Stomach smooth muscle (tissue), 2 donors: ENCODE measurements around the gene QKI.
"Not testable (repeated sequence)": the region's sequence is repeated elsewhere in the genome, so short reads cannot be mapped to it uniquely, and the experiment has no call there.

Source experiments
- H3K27ac ChIP-seq: one replicate; pipeline ENCODE4 v1.7.0; 2013; ENCODE audit warnings: mild to moderate bottlenecking, low read length, inconsistent platforms
- H3K27me3 ChIP-seq, 2 donors: one replicate each; pipeline ENCODE4 v1.7.0; 2013; ENCODE audit warnings: low read length in 2 of 2; ENCODE audit not compliant: insufficient read depth in 2 of 2, control insufficient read depth in 1 of 2
- H3K36me3 ChIP-seq, 2 donors: one replicate each; pipeline ENCODE4 v1.7.0; 2013; ENCODE audit warnings: low read length in 2 of 2; ENCODE audit not compliant: control insufficient read depth in 2 of 2, insufficient read depth in 2 of 2
- H3K4me1 ChIP-seq: one replicate; pipeline ENCODE4 v1.7.0; 2013; ENCODE audit warnings: low read length; ENCODE audit not compliant: control insufficient read depth, insufficient read depth
- H3K4me3 ChIP-seq, 2 donors: one replicate each; pipeline ENCODE4 v1.7.0; 2013; ENCODE audit warnings: low read length in 2 of 2
- H3K9ac ChIP-seq, 2 donors: one replicate each; pipeline ENCODE4 v1.7.0; 2013; ENCODE audit warnings: low read length in 2 of 2, mild to moderate bottlenecking in 1 of 2
- H3K9me3 ChIP-seq, 2 donors: one replicate each; pipeline ENCODE4 v1.7.0; 2013; ENCODE audit warnings: low read length in 2 of 2; ENCODE audit not compliant: control insufficient read depth in 2 of 2
- donor health status: healthy.
- donor health status: Pancreatic carcinoma.

QKI gene

GRCh38 chr6:163377561-163377960 lies 37.0 kb upstream of the QKI start:
- Histone ChIP-seq H3K27me3 (peaks cover 0 to 2% of the 10 kb centered on the region in 2 donors), H3K4me1 (no peaks in the 10 kb centered on the region), H3K27ac (no peak overlapping the region)

GRCh38 chr6:163380216-163380615 lies 34.3 kb upstream of the QKI start:
- no peaks in the 10 kb centered on the region for H3K9me3 ChIP-seq
- no peak overlapping the region for H3K27ac ChIP-seq
- no peaks in the 10 kb centered on the region for H3K4me1 ChIP-seq
- H3K4me3 ChIP-seq, result no peak overlapping the region
- H3K9ac ChIP-seq, result no peak overlapping the region
- no peaks in the 10 kb centered on the region for H3K36me3 ChIP-seq
- H3K27me3 ChIP-seq, result no peaks in the 10 kb centered on the region

More at GRCh38 chr6:163377561-163377960, 37.0 kb upstream of the QKI start:
- Histone ChIP-seq H3K4me3 (no peak overlapping the region), H3K9ac (no peak overlapping the region), H3K9me3 (no peaks in the 10 kb centered on the region), H3K36me3 (no peaks in the 10 kb centered on the region)

GRCh38 chr6:163381118-163381756 lies 33.3 kb upstream of the QKI start:
- no peaks in the 10 kb centered on the region for H3K36me3 ChIP-seq
- no peak overlapping the region for H3K4me3 ChIP-seq
- no peaks in the 10 kb centered on the region for H3K9me3 ChIP-seq
- no peaks in the 10 kb centered on the region for H3K27me3 ChIP-seq
- no peaks in the 10 kb centered on the region for H3K4me1 ChIP-seq
- H3K9ac ChIP-seq, result no peak overlapping the region
- no peak overlapping the region for H3K27ac ChIP-seq

- H3K9me3 ChIP-seq, H3K27me3 ChIP-seq, H3K4me3 ChIP-seq, H3K27ac ChIP-seq, H3K4me1 ChIP-seq, H3K9ac ChIP-seq, H3K36me3 ChIP-seq: not testable (repeated sequence)
Observed at GRCh38 chr6:163383396-163383795, 31.1 kb upstream of the QKI start.

- no peak overlapping the region for H3K27ac ChIP-seq
- no peak overlapping the region for H3K4me3 ChIP-seq
- H3K27me3 ChIP-seq, result no peaks in the 10 kb centered on the region
- no peaks in the 10 kb centered on the region for H3K4me1 ChIP-seq
- no peak overlapping the region for H3K9ac ChIP-seq
- H3K9me3 ChIP-seq, result no peaks in the 10 kb centered on the region
- H3K36me3 ChIP-seq, result no peaks in the 10 kb centered on the region
Observed at GRCh38 chr6:163383912-163384311, 30.6 kb upstream of the QKI start.

GRCh38 chr6:163384510-163384909 lies 30.0 kb upstream of the QKI start:
- no peaks in the 10 kb centered on the region for H3K27me3 ChIP-seq
- H3K27ac ChIP-seq, result no peak overlapping the region
- H3K36me3 ChIP-seq, result no peaks in the 10 kb centered on the region
- H3K9me3 ChIP-seq, result no peaks in the 10 kb centered on the region
- no peaks in the 10 kb centered on the region for H3K4me1 ChIP-seq
- no peak overlapping the region for H3K4me3 ChIP-seq
- no peak overlapping the region for H3K9ac ChIP-seq

GRCh38 chr6:163385503-163385902 lies 29.0 kb upstream of the QKI start:
- H3K36me3 ChIP-seq, H3K4me3 ChIP-seq, H3K27me3 ChIP-seq, H3K9ac ChIP-seq, H3K27ac ChIP-seq, H3K4me1 ChIP-seq, H3K9me3 ChIP-seq: not testable (repeated sequence)

- Histone ChIP-seq H3K4me3 (no peak overlapping the region), H3K4me1 (no peaks in the 10 kb centered on the region), H3K27me3 (no peaks in the 10 kb centered on the region), H3K36me3 (no peaks in the 10 kb centered on the region), H3K9me3 (no peaks in the 10 kb centered on the region), H3K9ac (no peak overlapping the region), H3K27ac (no peak overlapping the region)
Observed at GRCh38 chr6:163386329-163386908, 28.1 kb upstream of the QKI start.

GRCh38 chr6:163387317-163387716 lies 27.2 kb upstream of the QKI start:
- H3K36me3 ChIP-seq, result no peaks in the 10 kb centered on the region
- no peak overlapping the region for H3K9ac ChIP-seq
- H3K4me3 ChIP-seq, result no peak overlapping the region
- no peaks in the 10 kb centered on the region for H3K4me1 ChIP-seq
- H3K27me3 ChIP-seq, result no peaks in the 10 kb centered on the region
- H3K9me3 ChIP-seq, result no peaks in the 10 kb centered on the region
- no peak overlapping the region for H3K27ac ChIP-seq

- Histone ChIP-seq H3K9me3 (no peaks in the 10 kb centered on the region), H3K36me3 (no peaks in the 10 kb centered on the region), H3K27ac (no peak overlapping the region), H3K4me1 (peaks cover 5% of the 10 kb centered on the region), H3K4me3 (no peak overlapping the region), H3K9ac (no peak overlapping the region), H3K27me3 (no peaks in the 10 kb centered on the region)
Observed at GRCh38 chr6:163389354-163389753, 25.2 kb upstream of the QKI start.

GRCh38 chr6:163390770-163391169 lies 23.7 kb upstream of the QKI start:
- Histone ChIP-seq H3K36me3 (no peaks in the 10 kb centered on the region), H3K4me1 (peaks cover 5% of the 10 kb centered on the region), H3K9me3 (no peaks in the 10 kb centered on the region)

More at GRCh38 chr6:163390770-163391169, 23.7 kb upstream of the QKI start:
- Histone ChIP-seq H3K4me3 (no peak overlapping the region), H3K27ac (no peak overlapping the region), H3K27me3 (no peaks in the 10 kb centered on the region), H3K9ac (no peak overlapping the region)
